HepG2 (cell line): ENCODE results near the gene LYZ. TPM values are rescaled to one million over a fixed set of nuclear protein-coding genes. Genes with fewer than 3 reads are reported as not detected.

Experiments
- polyA plus RNA-seq, 8 experiments: library from polyadenylated mRNA; depleted of rRNA in 3 of 8; stranded (reverse) in 7 of 8; unstranded in 1 of 8; fragments of >200 nt; fragmentation: Illumina TruSeq in 4 of 8; extraction: Trizol in 4 of 8; gene quantifications; 2 replicates each; pipeline versions ENCODE4 v1.2.1 to v1.2.3, GENCODE V29; 2011 to 2016; ENCODE audit warnings: low read depth in 4 of 8, missing spikeins in 1 of 8, mixed read lengths in 1 of 8; ENCODE audit not compliant: insufficient read depth in 1 of 8
- small RNA-seq, 3 experiments: library from RNA; depleted of rRNA; stranded (forward); fragments of <200 nt; gene quantifications; one replicate each; pipeline ENCODE3, GENCODE V24; 2012; ENCODE audit warnings: low read depth in 2 of 3, low replicate concordance in 1 of 3; ENCODE audit not compliant: insufficient read length in 3 of 3, insufficient read depth in 2 of 3
- total RNA-seq, 5 experiments: library from RNA; depleted of rRNA; stranded (reverse); fragments of >200 nt; fragmentation: Illumina TruSeq; extraction: Trizol; gene quantifications; 2 replicates each; pipeline ENCODE4 v1.2.3, GENCODE V29; 2016; ENCODE audit warnings: low read depth in 1 of 5

LYZ gene
- total and polyA plus RNA-seq, 2 of the 13 experiments (the other 11 are each of a cell fraction or from before 2014, with no cell fraction given): 1,788 to 2,054 TPM

Small RNA genes within 50 kb of the gene (small RNA-seq; reads per million reads assigned to genes)
- 0 reads per million in 3 experiments for gene RN7SL804P

Other genes starting within 250 kb of the LYZ start
- 61.1 and 71.0 TPM in 2 replicates for gene CPSF6, start 108.8 kb upstream of the LYZ start, total RNA-seq (2016; rRNA removed; fragmentation: Illumina TruSeq; extraction: Trizol)
- gene CPSF6, start 108.8 kb upstream of the LYZ start, polyA plus RNA-seq (2011; rRNA removed): 41.1 and 41.8 TPM in 2 replicates
- 45.0 and 51.7 TPM in 2 replicates for gene YEATS4, start 11.4 kb downstream of the LYZ start, total RNA-seq (2016; rRNA removed; fragmentation: Illumina TruSeq; extraction: Trizol)
- gene YEATS4, start 11.4 kb downstream of the LYZ start, polyA plus RNA-seq (2011; rRNA removed): 10.0 and 16.8 TPM in 2 replicates
- 16.8 and 31.4 TPM in 2 replicates for gene FRS2, start 122.0 kb downstream of the LYZ start, total RNA-seq (2016; rRNA removed; fragmentation: Illumina TruSeq; extraction: Trizol)
- 6.9 and 8.3 TPM in 2 replicates for gene FRS2, start 122.0 kb downstream of the LYZ start, polyA plus RNA-seq (2011; rRNA removed)
- gene CCT2, start 237.1 kb downstream of the LYZ start, total RNA-seq (2016; rRNA removed; fragmentation: Illumina TruSeq; extraction: Trizol): 388 and 601 TPM in 2 replicates
- gene CCT2, start 237.1 kb downstream of the LYZ start, polyA plus RNA-seq (2011; rRNA removed): 153 and 209 TPM in 2 replicates